Fibroblast of skin of scalp (primary cell): ENCODE measurements around the gene SEC16A.
"Not testable (repeated sequence)": the region's sequence is repeated elsewhere in the genome, so short reads cannot be mapped to it uniquely, and the experiment has no call there.

Experiments used
- DNase-seq: peaks from one replicate; pipeline ENCODE4 v3.0.0-alpha.2; 2013

SEC16A gene

DNA sequence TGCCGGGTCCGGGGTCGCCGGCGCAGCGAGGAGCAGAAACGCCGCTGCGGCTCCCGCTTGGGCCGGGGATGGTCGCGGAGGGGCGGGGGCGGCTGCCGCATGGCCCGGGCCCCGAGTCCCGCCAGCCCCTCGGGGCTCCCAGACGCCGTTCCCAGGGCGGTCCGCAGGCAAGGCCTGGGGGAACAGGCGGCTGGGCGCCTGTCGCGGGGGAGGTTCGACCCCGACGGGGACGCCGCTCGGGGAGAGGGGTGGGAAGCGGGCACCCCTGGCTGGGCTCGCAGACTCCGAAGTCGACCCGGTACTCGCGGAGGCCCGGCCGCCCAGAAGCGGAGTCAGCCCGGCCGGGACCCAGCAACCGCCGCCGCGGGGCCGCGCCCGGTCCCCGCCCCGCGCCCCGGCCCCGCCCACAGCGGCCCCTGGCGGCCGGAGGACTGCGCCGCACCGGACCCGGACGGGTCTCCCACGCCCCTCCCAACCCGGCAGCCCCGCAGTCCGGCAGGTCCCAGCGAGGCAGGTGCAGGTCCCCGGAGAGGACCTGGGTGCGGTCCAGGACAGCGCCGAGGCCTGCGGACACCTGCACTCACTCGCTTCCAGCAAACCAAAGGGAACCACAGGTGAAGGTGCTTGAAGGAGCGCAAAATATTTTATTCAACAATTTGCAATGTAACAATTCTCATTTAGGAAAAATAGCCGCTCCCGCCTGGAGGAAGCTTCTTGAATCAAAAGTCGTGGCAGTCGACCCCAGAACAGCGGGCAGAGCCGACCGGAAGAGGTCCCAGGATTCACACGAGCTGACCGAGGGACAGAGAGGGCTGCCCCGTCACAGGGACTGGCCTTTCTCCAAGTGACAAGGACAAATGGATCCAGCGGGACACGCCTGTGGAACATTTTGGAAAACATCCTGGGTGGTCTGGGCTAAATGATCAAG lies 43.1 kb downstream of the SEC16A start, which contains the start of gene INPP5E:
TSS of gene INPP5E (minus strand) at position 365 of the 928 bp plus-strand sequence. CDS start 426 bp downstream, outside the sequence.
- peak; percentile 74 for DNase-seq

DNA sequence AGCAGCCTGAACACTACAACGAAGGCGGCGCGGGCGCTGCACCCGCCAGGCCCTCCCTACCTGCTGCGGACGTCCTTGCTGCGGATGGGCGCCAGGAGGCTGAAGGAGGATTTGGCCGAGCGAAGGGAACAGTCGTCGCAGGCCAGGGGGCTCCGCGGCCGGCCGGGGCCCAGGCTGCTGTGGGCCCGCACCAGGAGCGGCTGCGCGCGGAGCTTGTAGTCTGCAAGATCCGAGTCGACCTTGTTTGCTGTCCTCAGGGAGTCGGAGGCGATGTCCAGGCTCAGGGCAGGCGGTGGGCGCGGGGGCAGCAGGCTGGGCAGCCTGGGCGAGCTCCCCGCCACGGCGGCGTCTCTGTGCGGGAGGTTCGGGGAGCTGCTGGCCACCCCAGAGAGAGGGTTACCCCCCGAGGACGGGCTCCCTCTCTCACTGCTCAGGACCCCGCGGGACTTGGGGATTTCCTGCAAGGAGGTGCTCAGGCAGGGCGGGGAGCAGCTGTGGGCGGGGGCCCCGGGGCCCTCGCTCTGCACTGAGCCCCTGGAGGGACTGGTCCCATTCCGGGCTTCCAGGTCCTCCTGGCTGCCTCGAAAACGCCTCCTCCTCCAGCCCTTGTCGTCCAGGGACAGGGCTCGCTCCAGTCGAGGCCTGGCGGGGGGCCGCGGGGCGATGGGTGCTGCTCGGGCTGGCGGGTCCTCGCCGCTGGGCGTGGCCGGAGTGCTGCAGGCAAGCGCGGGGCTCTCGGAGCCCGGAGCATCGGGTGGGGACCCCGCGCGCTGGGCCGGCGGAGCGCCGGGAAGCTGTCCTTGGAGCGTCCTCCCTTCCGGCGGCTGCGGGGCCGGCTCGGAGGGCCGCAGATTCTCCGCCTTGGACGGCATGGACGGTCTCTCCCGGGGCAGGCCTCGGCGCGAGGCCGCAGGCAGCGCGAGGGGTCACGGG lies 44.0 kb downstream of the SEC16A start:
- peak; percentile 11 for DNase-seq

DNA sequence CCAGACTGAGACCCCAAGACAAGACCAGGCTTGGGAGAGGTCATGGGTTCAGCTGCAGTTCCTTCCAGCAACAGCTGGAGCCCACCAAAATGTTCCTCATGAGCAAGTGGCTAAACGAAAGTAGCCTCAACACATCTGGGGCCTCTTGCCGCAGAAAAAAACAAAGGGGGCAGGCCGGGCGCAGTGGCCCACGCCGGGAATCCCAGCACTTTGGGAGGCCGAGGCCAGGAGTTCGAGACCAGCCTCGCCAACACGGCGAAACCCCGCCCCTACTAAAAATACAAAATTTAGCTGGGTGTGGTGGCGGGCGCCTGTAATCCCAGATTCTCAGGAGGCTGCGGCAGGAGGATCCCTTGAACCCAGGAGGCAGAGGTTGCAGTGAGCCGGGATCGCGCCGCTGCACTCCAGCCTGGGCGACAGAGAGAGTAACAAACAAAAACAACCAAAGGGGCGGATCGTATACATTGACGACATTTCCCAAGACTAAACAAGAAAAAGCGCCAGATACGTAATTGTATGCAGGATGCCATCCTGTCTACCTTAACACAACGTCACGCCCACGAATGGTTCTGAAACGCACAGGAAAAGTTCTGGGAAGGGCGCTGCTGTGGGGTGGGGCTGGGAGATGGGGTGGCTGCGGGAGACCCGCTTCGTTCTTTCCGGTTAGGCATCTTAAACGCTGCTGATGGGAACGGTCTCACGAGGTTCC lies 44.8 kb downstream of the SEC16A start:
- no peak for DNase-seq

DNA sequence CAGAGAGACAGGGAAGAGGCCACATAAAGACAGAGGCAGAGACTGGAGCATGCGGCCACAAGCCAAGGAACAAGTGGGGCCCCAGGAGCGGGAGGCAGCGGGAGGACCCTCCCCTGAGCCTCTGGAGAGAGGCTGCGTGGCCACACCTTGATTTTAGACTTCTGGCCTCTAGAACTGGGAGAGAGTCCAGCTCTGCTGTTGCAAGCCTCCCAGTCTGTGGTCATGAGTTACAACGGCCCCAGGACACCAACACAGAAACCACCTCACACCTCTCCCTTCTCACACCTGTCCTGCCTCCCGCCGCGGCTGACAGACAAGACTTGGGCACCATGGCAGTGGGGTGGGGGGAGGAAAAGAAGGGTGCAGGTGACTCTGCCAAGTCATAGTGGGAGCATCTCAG lies 45.4 kb downstream of the SEC16A start:
- DNase-seq: no peak

DNA sequence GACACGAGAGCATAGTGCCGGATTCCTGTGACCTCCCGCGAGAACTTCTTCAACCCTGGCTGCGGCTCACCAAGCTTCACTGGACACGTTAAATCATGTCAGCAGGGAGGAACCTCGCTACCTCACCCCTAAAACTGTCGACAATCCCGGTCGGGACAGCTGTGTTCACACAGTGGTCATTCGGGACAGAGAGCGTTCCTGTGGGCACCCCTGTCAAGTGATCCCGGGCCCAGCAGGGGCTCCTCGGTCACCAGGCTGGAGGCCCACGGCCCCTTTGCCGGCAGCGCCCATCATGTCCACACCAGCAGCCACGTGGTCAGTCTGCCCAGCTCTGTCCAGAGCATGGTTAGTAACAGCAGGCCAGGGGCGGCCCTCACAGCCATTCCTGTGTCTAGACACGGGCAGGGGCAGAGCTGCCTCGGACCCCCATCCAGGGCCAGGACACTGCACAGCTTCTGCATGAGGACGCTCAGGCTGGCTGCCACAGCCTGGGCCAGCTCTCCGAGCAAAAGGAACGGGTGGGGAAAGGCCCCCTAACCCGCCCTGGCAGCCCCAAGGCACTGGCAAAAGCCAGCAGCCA lies 46.7 kb downstream of the SEC16A start:
- DNase-seq: no peak

DNA sequence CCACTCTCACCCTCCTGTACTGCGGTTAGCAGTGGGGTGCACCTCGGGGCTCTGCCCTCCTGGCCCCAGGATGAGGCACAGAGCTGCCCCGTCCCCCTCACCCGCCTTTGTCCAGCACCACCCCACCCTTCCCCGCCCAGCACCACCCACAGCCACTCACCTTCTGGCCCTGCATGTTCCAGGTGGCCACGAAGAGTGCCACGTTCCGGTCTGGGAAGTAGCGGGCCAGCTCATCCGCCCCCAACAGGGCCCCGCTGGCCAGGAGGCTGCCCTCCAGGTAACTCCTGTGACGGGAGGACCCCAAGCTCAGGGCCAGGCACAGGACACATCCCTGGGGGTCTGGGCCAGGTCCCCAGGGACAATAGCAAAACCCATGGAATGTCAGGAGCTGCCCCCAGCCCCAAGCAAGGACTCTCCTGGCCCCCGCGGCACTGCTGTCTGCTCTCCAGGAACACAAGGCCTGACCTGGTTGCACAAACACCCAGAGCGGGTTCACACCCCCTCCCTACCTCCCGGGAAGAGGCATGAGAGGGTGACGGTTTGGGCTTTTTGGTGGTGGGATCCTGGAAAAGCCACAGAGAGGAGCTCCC lies 48.2 kb downstream of the SEC16A start:
- DNase-seq: no peak

DNA sequence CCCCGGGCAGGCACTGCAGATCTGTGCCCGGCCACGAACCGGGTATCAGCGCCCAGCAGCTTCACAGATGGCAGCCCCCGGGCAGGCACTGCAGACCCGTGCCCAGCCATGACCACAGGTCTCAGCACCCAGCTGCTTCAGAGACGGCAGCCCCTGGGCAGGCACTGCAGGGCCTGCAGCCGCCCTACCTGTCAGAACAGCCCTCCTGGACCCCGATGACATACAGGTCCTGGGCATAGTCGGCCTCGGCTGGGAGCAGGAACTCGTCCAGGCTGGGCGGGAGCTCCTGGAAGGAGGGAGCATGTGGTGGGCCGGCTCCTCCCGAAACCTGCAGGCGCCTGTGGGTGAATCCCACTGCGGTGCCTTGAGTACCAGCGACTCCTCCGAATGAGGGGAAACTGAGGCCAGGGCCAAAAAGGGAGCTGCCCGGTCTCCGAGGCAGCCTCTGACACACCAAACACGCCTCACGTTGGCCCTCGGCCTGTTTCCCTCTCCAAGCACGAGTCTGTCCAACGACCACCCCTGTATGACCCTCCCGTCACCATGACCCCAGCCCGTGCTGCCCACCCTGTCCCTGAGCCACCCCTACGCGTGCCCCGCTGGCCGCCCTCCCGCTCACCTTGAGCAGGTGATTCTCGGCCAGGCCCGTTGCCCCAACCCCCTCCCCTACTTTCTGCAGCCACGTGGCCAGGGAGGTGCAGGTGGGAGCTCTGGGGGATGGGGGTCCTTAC lies 48.8 kb downstream of the SEC16A start:
- DNase-seq: no peak

DNA sequence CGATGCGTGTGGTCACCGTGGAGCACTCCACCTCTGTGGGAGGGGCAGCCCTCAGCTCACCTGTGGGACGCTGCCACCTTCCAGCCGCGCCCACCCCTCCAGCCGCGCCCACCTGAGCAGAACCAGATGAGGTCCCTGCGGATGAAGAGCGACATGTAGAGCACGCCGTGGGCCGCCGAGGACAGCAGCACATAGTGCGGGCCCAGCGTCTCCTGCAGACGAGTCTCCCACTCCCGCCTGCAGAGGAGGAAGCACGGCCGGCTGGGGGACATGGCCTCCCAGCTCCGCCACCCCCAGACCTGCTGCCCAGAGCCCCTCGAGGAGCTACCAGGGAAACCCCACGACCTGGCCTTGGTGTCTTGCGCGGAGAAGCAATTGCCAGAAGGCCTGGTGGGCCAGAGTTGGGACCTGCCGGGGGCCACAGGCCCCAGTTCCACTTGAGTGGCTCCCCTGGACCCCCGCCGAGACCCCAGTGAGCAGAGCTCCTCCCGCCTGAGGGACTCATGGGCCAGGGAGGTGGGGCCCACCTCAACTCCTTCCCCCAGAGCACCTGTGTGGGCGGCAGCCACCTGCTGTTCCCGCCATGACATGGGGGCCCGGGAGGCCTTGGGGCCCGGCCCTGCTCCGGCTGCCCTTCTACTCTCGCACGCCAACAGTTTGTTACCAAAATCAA lies 49.7 kb downstream of the SEC16A start:
- no peak for DNase-seq

DNA sequence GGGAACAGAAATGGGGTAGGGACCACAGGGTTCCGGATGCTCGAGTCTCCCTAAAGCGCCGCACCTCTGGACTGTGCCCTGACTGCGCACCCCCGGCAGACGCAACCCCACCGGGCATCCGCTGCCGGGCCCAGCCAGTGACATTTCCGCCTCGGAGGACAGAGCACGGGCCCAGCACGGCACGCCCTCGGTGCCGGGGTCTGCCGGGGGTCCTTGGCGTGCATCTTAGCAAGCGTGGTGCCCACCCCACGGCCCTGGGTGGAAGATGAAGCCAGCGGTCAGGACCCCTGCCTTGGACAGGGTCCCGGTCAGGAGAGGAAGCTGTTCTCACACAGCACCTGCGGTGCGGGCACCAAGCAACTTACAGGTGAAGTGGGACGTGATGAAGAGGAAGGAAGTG lies 50.2 kb downstream of the SEC16A start:
- DNase-seq: no peak

DNA sequence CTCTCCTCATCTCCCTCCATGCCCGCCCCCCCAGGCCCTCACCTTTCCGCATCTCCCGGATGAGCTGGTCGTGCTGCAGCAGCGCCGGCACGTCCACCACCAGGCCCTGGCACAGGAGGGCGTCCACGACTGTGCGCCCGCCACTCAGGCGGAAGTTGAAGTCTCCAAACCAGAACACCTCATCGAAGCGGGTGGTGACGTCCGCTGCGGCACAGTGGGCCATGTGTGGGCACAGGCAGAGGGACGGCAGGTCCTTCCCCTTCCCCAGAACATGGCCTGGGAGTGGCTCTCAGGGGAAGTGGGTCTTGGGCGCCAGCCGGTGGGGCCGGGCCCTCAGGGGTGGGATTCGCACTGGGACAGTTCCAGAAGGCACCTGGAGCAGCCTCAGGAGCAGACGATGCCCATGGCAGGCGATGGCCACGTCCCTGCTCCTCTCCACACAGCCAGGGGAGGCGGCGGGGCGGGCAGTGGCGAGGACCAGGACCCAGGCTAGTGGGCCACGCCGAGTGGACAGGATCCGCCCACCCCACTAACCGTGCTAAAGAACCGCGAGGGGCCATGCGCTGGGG lies 51.0 kb downstream of the SEC16A start:
- DNase-seq: no peak

DNA sequence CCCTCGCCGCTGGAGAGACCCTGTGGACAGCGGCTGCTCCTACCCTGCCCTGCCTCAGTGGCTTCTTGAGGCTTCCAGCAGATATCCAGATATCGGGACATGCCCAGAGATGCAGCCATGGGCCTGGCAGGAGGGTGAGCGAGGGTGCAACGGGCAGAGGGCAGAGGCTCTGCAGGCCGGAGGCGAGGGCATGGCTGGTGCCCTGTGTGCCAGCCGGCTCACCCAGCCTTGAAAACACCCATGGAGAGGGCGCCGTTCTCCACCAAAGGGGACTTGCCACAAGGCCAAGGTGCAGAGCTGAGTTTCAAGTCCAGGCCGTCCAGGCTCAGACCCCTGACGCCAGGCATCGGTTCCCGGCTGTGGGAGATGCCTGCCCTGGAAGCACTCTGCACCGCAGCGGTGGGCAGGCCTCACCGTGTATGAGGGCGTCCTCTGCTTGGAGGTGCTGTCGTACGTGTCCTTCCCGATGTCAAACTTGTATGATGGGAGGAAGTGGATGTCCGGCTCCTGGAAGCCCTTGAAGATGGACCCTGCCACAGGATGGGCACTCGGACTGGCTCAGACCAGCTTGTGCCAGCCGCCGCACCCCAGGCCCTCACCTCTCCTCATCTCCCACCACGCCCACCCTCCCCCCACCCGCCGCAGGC lies 52.1 kb downstream of the SEC16A start:
- no peak for DNase-seq

DNA sequence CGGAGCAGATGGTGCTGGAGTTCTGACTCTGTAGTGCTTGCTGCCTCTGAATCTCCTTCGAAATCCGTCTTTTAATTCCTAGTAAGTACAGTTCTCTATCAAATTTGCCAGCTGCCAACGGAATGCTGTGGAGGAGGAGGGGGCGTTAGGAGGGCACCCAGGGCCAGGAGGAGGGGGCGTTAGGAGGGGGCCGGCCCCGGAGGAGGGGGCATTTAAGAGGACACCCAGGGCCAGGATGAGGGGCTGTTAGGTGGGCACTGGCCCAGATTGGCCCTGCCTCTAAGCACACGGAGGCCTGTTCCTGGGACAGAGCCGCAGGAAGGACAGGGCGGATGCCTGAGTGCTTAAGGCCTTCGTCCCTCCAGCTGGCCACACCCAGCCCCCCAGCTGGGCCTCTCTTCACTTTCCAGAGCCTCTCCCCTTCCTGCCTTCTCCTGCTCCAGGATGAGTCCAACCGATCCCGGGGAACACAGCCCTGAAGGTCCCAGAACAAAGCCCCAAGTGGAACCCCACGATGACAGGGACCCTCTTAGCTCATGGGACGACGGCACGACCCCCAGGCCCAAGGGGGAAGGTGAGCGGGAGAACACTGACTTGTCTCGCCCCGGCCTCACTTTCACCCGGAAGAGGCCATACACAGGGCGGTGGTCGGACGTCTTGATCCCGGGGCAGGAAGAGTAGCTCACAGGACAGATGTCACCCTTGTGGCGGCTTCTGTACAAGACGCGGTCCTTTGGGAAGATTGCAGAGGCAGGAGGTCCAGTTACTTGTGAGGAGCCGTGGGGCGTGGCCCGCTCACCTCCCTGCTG lies 53.0 kb downstream of the SEC16A start:
- DNase-seq: no peak

DNA sequence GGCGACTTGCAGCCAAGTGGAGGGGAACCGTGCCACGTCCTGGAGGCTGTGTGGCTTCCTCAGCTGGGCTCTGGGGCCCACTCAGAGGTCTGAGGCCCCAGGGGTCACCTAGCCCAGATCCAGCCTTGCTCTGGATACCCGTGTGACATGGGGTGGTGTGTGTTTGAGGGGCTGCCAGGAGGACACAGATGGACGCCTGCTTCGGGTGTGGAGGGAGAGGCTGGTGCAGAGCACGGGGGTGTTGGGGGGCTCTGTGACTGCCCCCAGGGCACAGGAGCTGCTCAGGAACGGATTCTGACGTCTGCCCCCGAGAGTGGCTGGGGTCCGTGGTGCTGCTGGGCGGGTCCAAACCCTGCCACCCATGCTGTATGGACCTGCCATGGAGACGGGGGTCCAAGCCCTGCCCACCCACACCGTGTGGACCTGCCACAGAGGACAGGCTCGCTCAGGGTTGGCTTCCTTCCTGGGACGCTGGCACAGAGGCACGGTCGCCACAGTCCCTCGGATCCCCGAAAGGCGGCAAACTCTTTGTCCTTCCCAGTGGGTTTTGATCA lies 53.7 kb downstream of the SEC16A start:
- no peak for DNase-seq

DNA sequence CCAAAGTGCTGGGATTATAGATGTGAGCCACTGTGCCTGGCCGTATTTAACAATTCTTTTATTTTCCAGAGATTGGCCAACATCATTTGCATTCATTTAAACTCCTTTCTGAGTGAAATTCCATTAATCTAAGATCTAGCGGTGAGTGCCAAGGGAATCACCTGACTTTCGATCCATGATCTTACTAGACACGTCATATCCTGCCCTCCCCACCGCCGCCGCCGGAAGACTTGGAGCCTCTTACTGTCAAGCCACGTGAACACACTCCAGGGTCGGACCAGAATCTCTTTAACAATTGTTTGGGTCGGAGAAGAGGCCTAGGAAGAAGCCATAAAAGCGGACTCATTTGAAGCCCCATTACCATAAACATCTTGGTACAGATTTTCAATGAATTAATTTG lies 56.1 kb downstream of the SEC16A start:
- DNase-seq: no peak

DNA sequence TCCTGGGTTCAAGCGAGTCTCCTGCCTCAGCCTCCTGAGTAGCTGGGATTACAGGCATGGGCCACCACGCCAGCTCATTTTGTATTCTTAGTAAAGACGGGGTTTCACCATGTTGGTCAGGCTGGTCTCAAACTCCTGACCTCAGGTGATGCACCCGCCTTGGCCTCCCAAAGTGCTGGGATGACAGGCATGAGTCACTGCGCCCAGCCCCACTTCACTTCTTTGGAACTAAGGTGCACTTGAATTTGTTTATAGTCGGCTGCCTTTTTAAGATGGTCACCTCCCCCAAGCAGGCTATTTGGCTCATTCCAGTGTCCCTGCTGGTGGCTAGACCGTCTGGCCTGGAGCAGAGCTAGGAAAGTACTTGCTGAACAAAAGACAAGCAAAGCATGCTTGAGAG lies 57.5 kb downstream of the SEC16A start:
- DNase-seq: not testable (repeated sequence)

DNA sequence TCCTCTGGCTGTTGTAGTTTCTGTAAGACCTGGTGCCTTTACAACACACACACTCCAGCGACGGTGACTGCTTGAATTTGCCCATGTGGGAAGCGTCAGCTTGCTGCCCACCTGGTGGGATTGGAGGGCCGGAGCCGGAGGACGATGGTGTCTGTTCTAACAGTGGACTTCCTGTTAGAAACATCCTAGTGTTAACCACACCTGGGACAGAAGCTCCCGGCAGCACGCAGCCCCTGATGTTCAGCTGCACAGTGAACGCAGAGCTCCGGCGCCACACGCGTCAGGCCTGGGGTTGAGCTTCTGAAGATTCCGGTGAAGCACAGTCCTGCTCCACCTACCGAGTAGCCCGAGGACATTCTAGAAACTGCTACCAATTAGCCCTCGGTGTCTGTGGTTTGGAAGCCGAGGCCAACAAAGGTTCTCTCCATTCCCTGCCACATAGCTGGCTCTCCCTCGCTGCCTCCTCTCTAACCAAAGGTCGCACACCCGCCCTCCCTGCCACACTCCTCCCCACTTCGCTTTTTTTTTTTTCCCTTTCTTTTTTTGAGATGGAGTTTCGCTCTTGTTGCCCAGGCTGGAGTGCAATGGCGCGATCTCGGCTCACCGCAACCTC lies 58.0 kb downstream of the SEC16A start:
- DNase-seq: no peak

DNA sequence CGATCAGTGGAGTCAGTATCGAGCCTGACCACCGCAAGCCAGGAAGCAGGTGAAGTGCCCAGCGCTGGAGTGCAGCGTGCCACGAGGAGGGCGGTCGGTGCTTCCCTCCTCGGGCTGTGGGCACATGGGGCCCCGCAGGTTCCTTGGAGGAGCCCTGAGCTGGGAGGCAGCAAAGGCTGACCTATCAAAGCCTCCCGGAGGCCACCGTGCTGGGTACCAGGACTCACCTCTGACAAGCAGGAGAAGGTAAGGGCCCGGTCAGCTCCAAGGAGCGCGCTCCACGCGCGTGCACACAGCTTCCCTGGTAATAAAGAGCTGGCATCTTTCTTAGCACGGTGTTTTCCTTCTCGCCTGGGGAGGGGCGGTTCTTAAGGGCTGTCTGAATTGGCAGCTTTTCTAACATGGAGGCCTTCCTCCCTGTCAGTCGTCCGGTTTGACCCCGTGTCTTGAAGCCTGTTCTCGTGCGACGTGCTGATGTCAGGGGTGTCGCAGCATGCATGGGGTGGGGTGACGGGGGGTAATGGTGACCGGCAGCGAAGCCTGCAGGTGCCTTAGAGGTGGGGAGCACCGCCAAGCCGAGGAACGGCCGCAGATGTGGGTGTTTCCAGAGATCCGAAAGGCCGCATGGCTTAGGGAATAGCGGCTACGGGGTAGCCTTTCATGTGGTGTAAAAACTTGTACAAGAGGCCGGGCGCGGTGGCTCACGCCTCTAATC lies 59.3 kb downstream of the SEC16A start:
- DNase-seq: no peak
